ENCODE results near the gene COPS3.

COPS3 gene

GRCh38 chr17:17196776-17197175, 84.3 kb downstream of the COPS3 start:
- in situ Hi-C loops (cut with HindIII; ENCODE audit: low sequenced_read_pairs) = no loop called here
